Hepatocyte (in vitro differentiated cells): Measurements from ENCODE around the gene MTA3.

Experiments
- CTCF ChIP-seq: fragments of 200-600 bp; sonication (generic); IDR thresholded peaks from 2 replicates; pipeline ENCODE4 v1.5.1; 2016; ENCODE audit warnings: antibody characterized with exemption, mild to moderate bottlenecking; ENCODE audit not compliant: poor library complexity
- EZH2 ChIP-seq: fragments of 200-600 bp; sonication (generic); IDR thresholded peaks from 2 replicates; pipeline ENCODE4 v1.6.1; 2016; ENCODE audit warnings: antibody characterized with exemption, mild to moderate bottlenecking, borderline replicate concordance

GRCh38 chr2:42607101-42607637 lies 38.7 kb downstream of the MTA3 start:
- no peak for TF ChIP-seq CTCF
- no peak for TF ChIP-seq EZH2
